ENCODE measurements around the gene MBLAC1.

DNA sequence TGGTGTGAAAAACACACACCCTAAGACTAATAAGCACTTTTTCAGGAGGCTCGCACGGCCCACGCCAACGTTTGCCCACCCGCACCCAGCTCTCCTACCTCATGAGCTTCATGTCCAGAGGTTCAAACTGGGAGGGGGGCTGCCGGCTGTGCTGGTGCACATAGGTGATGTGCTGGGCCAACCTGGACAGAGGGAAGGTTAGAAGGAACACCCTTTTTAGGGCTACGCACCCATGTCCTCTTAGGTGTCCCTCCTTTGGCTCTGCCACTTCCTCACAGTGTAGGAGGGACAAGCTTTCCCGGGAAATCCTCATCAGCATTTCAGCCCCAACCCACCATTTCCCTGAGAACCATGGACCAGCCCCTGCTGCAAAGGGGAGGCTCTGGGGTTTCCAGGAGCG is 31.5 kb upstream of the MBLAC1 start:
- no peak for TF ChIP-seq FOXJ3 (CRISPR knock-in tag; IDR thresholded peaks at IDR 0.05; ENCODE audit: borderline replicate concordance)
- no peak for TF ChIP-seq CTCF (IDR thresholded peaks at IDR 0.05)
- no peak for TF ChIP-seq E2F4 (CRISPR knock-in tag; IDR thresholded peaks at IDR 0.05; ENCODE audit: borderline replicate concordance, low read depth)
- TF ChIP-seq ESRRA (CRISPR knock-in tag; IDR thresholded peaks at IDR 0.05; ENCODE audit: borderline replicate concordance), result no peak
- no peak for TF ChIP-seq JUN (CRISPR knock-in tag; IDR thresholded peaks at IDR 0.05)
